Prostate gland (tissue), 2 donors: ENCODE data around the gene ZNF548.

Experiments
- POLR2A ChIP-seq: fragments of 450-650 bp; IDR thresholded peaks from one replicate; pipeline ENCODE4 v1.6.1; 2016; ENCODE audit warnings: antibody characterized with exemption, mild to moderate bottlenecking
- POLR2AphosphoS5 ChIP-seq: sonication (generic); formaldehyde crosslinking; IDR thresholded peaks from one replicate; pipeline ENCODE4 v1.6.1; 2017; ENCODE audit warnings: antibody characterized with exemption
- TF ChIP-seq, protein P1 (sequence below), 4 experiments: fragments of 200-600 bp in 2 of 4; fragments of 450-650 bp in 2 of 4; sonication (generic) in 2 of 4; IDR thresholded peaks; 1 replicate in 3 of 4; 2 replicates in 1 of 4; pipeline ENCODE4 v1.5.1; 2016 to 2019; ENCODE audit warnings: antibody characterized with exemption in 4 of 4, mild to moderate bottlenecking in 2 of 4, moderate library complexity in 2 of 4

DNA sequence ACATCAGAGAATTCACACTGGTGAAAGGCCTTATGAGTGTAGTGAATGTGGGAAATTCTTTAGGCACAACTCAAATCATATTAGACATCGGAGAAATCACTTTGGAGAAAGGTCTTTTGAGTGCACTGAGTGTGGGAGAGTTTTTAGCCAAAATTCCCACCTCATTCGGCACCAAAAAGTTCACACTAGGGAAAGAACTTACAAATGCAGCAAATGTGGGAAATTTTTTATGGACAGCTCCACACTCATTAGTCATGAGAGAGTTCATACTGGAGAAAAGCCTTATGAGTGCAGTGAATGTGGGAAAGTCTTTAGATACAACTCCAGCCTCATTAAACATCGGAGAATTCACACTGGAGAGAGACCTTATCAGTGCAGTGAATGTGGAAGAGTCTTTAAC, 31.4 kb downstream of the ZNF548 start:
- TF ChIP-seq, protein P1, sequence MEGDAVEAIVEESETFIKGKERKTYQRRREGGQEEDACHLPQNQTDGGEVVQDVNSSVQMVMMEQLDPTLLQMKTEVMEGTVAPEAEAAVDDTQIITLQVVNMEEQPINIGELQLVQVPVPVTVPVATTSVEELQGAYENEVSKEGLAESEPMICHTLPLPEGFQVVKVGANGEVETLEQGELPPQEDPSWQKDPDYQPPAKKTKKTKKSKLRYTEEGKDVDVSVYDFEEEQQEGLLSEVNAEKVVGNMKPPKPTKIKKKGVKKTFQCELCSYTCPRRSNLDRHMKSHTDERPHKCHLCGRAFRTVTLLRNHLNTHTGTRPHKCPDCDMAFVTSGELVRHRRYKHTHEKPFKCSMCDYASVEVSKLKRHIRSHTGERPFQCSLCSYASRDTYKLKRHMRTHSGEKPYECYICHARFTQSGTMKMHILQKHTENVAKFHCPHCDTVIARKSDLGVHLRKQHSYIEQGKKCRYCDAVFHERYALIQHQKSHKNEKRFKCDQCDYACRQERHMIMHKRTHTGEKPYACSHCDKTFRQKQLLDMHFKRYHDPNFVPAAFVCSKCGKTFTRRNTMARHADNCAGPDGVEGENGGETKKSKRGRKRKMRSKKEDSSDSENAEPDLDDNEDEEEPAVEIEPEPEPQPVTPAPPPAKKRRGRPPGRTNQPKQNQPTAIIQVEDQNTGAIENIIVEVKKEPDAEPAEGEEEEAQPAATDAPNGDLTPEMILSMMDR (IDR thresholded peaks at IDR 0.05): no peak
- TF ChIP-seq POLR2A: no peak
- TF ChIP-seq POLR2AphosphoS5: no peak
